ENCODE measurements around the gene GSTA1.
"Not testable (repeated sequence)": the region's sequence is repeated elsewhere in the genome, so short reads cannot be mapped to it uniquely, and the experiment has no call there.

Gene GSTA1

GRCh38 chr6:52803668-52804255 lies at the start of gene GSTA1:
Gene GSTA1 (minus strand): TSS chr6:52803816. CDS start chr6:52799267, 4,549 bp downstream.
- not testable (repeated sequence) for DNase-seq (ENCODE audit: low read depth)

GRCh38 chr6:52849137-52849536 lies 45.5 kb upstream of the GSTA1 start:
- no peak for DNase-seq (ENCODE audit: low read depth)

GRCh38 chr6:52846002-52846401 lies 42.4 kb upstream of the GSTA1 start:
- no peak for DNase-seq (ENCODE audit: low read depth)

- DNase-seq (ENCODE audit: low read depth) = no peak
These were observed 40.0 kb upstream of the GSTA1 start for GRCh38 chr6:52843605-52844004.

- no peak for DNase-seq (ENCODE audit: low read depth)
These were observed 37.4 kb upstream of the GSTA1 start, which contains the start of gene GSTA5 for GRCh38 chr6:52840763-52841585. Gene GSTA5 (minus strand): TSS chr6:52840813.

GRCh38 chr6:52839124-52840055 lies 35.8 kb upstream of the GSTA1 start:
- DNase-seq (ENCODE audit: low read depth) = peak; percentile 12

- no peak for DNase-seq (ENCODE audit: low read depth)
These were observed 30.9 kb upstream of the GSTA1 start for GRCh38 chr6:52834481-52834880.

GRCh38 chr6:52830869-52831268 lies 27.3 kb upstream of the GSTA1 start:
- not testable (repeated sequence) for DNase-seq (ENCODE audit: low read depth)

GRCh38 chr6:52829046-52829817 lies 25.6 kb upstream of the GSTA1 start:
- DNase-seq (ENCODE audit: low read depth) = no peak

- DNase-seq (ENCODE audit: low read depth) = not testable (repeated sequence)
These were observed 25.0 kb upstream of the GSTA1 start for GRCh38 chr6:52828621-52829020.

- not testable (repeated sequence) for DNase-seq (ENCODE audit: low read depth)
These were observed 23.6 kb upstream of the GSTA1 start for GRCh38 chr6:52827073-52827783.

- no peak for DNase-seq (ENCODE audit: low read depth)
These were observed 22.9 kb upstream of the GSTA1 start for GRCh38 chr6:52826513-52826912.

- DNase-seq (ENCODE audit: low read depth) = not testable (repeated sequence)
These were observed 22.4 kb upstream of the GSTA1 start for GRCh38 chr6:52825900-52826459.

- DNase-seq (ENCODE audit: low read depth) = not testable (repeated sequence)
These were observed 21.7 kb upstream of the GSTA1 start for GRCh38 chr6:52825270-52825793.

- DNase-seq (ENCODE audit: low read depth) = no peak
These were observed 18.2 kb upstream of the GSTA1 start for GRCh38 chr6:52821842-52822241.

- no peak for DNase-seq (ENCODE audit: low read depth)
These were observed 16.6 kb upstream of the GSTA1 start for GRCh38 chr6:52820198-52820597.

- DNase-seq (ENCODE audit: low read depth) = no peak
These were observed 11.8 kb upstream of the GSTA1 start for GRCh38 chr6:52815167-52816092.

- not testable (repeated sequence) for DNase-seq (ENCODE audit: low read depth)
These were observed 10.9 kb upstream of the GSTA1 start for GRCh38 chr6:52814545-52814944.

GRCh38 chr6:52809777-52810176 lies 6.2 kb upstream of the GSTA1 start:
- DNase-seq (ENCODE audit: low read depth) = not testable (repeated sequence)
